Peyer's patch (tissue), 4 donors: ENCODE measurements around the gene ACTG2.

Experiments used
- POLR2A ChIP-seq, 2 donors: fragments of 450-650 bp; IDR thresholded peaks; one replicate each; pipeline ENCODE4 v1.5.1; 2017; ENCODE audit warnings: antibody characterized with exemption in 2 of 2, mild to moderate bottlenecking in 2 of 2, moderate library complexity in 2 of 2
- TF ChIP-seq, protein P1 (sequence below), 6 experiments: fragments of 450-650 bp in 4 of 6; fragments of 200-600 bp in 2 of 6; sonication (generic) in 1 of 6; IDR thresholded peaks; one replicate each; pipeline ENCODE4 v1.5.1; 2017 to 2019; ENCODE audit warnings: antibody characterized with exemption in 6 of 6, mild to moderate bottlenecking in 3 of 6, moderate library complexity in 1 of 6

DNA sequence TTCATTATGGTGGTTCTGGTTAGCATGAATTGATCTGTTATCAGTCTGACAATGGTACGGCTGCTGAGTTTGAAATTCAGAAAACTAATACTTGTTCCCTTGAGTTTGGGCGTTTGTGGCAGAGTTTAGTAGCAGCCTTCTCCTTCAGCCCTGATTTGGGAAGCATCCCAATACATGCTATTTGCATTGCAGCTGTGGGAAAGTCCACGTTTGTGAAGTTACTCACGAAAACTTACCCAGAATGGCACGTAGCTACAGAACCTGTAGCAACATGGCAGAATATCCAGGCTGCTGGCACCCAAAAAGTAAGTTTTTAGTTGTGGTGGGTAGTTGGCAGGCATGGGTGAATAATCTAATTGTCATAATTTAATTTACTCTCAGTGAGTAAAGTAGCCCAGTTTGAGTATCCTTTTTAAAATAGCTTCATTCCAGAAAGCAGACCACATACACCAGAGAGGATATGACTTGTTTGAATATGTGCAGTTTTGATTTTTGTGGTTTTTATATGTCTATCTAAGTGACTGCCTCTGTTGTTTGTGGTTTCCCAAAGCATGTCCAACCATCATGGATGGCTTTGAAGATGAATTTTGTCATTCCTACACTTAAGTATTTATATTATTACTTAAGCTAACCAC lies 46.0 kb downstream of the ACTG2 start:
- TF ChIP-seq, protein P1, sequence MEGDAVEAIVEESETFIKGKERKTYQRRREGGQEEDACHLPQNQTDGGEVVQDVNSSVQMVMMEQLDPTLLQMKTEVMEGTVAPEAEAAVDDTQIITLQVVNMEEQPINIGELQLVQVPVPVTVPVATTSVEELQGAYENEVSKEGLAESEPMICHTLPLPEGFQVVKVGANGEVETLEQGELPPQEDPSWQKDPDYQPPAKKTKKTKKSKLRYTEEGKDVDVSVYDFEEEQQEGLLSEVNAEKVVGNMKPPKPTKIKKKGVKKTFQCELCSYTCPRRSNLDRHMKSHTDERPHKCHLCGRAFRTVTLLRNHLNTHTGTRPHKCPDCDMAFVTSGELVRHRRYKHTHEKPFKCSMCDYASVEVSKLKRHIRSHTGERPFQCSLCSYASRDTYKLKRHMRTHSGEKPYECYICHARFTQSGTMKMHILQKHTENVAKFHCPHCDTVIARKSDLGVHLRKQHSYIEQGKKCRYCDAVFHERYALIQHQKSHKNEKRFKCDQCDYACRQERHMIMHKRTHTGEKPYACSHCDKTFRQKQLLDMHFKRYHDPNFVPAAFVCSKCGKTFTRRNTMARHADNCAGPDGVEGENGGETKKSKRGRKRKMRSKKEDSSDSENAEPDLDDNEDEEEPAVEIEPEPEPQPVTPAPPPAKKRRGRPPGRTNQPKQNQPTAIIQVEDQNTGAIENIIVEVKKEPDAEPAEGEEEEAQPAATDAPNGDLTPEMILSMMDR (IDR thresholded peaks at IDR 0.05), result no peak
- no peak for TF ChIP-seq POLR2A (IDR thresholded peaks at IDR 0.05)
